GM18526 (cell line): ENCODE measurements around the gene AMIGO3.

ENCODE experiments used
- POLR2A ChIP-seq: IDR thresholded peaks from 3 replicates; pipeline ENCODE4 v1.6.1; 2011; ENCODE audit not compliant: insufficient read length; ENCODE audit errors: extremely low read depth

The AMIGO3 gene

GRCh38 chr3:49717959-49718857 lies 1.3 kb downstream of the AMIGO3 start:
- peak; percentile 24 for TF ChIP-seq POLR2A

- TF ChIP-seq POLR2A: no peak
Observed at GRCh38 chr3:49717211-49717958, 2.1 kb downstream of the AMIGO3 start.

GRCh38 chr3:49716691-49717210 lies 2.7 kb downstream of the AMIGO3 start:
- TF ChIP-seq POLR2A: no peak

- no peak for TF ChIP-seq POLR2A
Observed at GRCh38 chr3:49716169-49716568, 3.3 kb downstream of the AMIGO3 start.

- TF ChIP-seq POLR2A: no peak
Observed at GRCh38 chr3:49715611-49716121, 3.8 kb downstream of the AMIGO3 start.

- no peak for TF ChIP-seq POLR2A
Observed at GRCh38 chr3:49714728-49715550, 4.5 kb downstream of the AMIGO3 start.

- TF ChIP-seq POLR2A: no peak
Observed at GRCh38 chr3:49713336-49714105, 6.0 kb downstream of the AMIGO3 start.

- TF ChIP-seq POLR2A: no peak
Observed at GRCh38 chr3:49712631-49713317, 6.7 kb downstream of the AMIGO3 start.

GRCh38 chr3:49712166-49712565 lies 7.3 kb downstream of the AMIGO3 start:
- no peak for TF ChIP-seq POLR2A

- TF ChIP-seq POLR2A: no peak
Observed at GRCh38 chr3:49711489-49711888, 8.0 kb downstream of the AMIGO3 start.

- TF ChIP-seq POLR2A: no peak
Observed at GRCh38 chr3:49709852-49710251, 9.6 kb downstream of the AMIGO3 start.

- no peak for TF ChIP-seq POLR2A
Observed at GRCh38 chr3:49707113-49707480, 12.4 kb downstream of the AMIGO3 start.

- no peak for TF ChIP-seq POLR2A
Observed at GRCh38 chr3:49706456-49707112, 12.9 kb downstream of the AMIGO3 start.
